Right lobe of liver (tissue), 4 donors: ENCODE measurements around the gene INTS3.

Experiments used
- POLR2A ChIP-seq: fragments of 450-650 bp; IDR thresholded peaks from one replicate; pipeline ENCODE4 v1.6.1; 2017; ENCODE audit warnings: antibody characterized with exemption, mild to moderate bottlenecking
- TF ChIP-seq, protein P1 (sequence below), 4 donors: fragments of 200-600 bp in 3 of 4; fragments of 450-650 bp in 1 of 4; IDR thresholded peaks; one replicate each; pipeline versions ENCODE4 v1.5.1 to v1.8.0; 2016 to 2022; ENCODE audit warnings: antibody characterized with exemption in 4 of 4, mild to moderate bottlenecking in 2 of 4
- donor health status: DM: no; HTN: no; CAD: no.
- donor health status: DM: no; HTN: no; CAD: no.
- donor health status: DM: no; HTN: yes; CAD: no.

DNA sequence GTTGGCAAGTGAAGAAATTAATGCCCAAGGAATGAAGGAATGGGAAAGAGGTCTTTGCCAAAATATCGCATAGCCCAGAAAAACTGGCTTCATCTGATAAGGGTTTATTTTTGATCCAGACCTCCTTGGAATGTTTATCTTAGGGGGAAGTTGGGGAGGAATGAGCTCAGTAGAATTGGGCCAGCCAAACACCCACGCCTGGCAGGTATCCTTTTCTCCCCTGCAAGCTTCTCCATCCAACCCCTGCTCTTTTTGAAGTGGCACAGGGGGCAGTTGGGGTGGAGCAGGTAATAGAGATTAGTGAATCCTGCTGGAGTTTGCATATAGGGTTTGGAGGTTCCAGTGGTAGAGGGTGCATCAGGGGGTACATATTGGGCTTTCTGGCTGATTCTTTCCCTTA is 21.1 kb downstream of the INTS3 start:
- TF ChIP-seq, protein P1, sequence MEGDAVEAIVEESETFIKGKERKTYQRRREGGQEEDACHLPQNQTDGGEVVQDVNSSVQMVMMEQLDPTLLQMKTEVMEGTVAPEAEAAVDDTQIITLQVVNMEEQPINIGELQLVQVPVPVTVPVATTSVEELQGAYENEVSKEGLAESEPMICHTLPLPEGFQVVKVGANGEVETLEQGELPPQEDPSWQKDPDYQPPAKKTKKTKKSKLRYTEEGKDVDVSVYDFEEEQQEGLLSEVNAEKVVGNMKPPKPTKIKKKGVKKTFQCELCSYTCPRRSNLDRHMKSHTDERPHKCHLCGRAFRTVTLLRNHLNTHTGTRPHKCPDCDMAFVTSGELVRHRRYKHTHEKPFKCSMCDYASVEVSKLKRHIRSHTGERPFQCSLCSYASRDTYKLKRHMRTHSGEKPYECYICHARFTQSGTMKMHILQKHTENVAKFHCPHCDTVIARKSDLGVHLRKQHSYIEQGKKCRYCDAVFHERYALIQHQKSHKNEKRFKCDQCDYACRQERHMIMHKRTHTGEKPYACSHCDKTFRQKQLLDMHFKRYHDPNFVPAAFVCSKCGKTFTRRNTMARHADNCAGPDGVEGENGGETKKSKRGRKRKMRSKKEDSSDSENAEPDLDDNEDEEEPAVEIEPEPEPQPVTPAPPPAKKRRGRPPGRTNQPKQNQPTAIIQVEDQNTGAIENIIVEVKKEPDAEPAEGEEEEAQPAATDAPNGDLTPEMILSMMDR (IDR thresholded peaks at IDR 0.05) = no peak
- TF ChIP-seq POLR2A = no peak
